Measurements from ENCODE around the gene STYXL2. TPM values are rescaled to one million over a fixed set of nuclear protein-coding genes. Genes with fewer than 3 reads are reported as not detected.

Gene STYXL2
- total and polyA plus RNA-seq, 2 of the 8 experiments (the other 6 are each of a cell fraction or from before 2014, with no cell fraction given): 0.09 to 0.22 TPM

- DNase-seq (ENCODE audit: low read depth in 1 of 2, low spot score in 2 of 2): no peak
- Histone ChIP-seq H3K4ac (replicated peaks; ENCODE audit: insufficient read length, low read depth, low read length) (no peak overlapping the region), H3K9ac (replicated peaks in 1 of 4; ENCODE audit: extremely low read depth in 1 of 4, low read depth in 3 of 4, low read length in 3 of 4) (no peak overlapping the region), H3K79me2 (ENCODE audit: control insufficient read depth in 1 of 2, insufficient read depth in 2 of 2, low read length in 2 of 2) (no peaks in the 10 kb centered on the region), H3K23ac (ENCODE audit: insufficient read length) (no peak overlapping the region), H2BK20ac (ENCODE audit: low read length) (no peak overlapping the region), H4K20me1 (replicated peaks in 1 of 2; ENCODE audit: control insufficient read depth in 1 of 2, insufficient read depth in 2 of 2, low read length in 2 of 2) (no peaks in the 10 kb centered on the region), H3K23me2 (ENCODE audit: low read depth, low read length) (no peaks in the 10 kb centered on the region), H4K91ac (replicated peaks; ENCODE audit: insufficient read length, low read length) (no peak overlapping the region), H2BK5ac (ENCODE audit: low read depth, low read length) (no peak overlapping the region), H3K36me3 (ENCODE audit: control insufficient read depth in 2 of 4, insufficient read depth in 4 of 4, low read length in 3 of 4) (no peaks in the 10 kb centered on the region), H2BK12ac (ENCODE audit: low read depth, low read length) (no peak overlapping the region), H3K4me2 (ENCODE audit: insufficient read depth in 1 of 2, low read depth in 2 of 2, low read length in 2 of 2) (no peak overlapping the region), H2BK15ac (ENCODE audit: low read length) (no peak overlapping the region), H2AFZ (ENCODE audit: low read length) (no peak overlapping the region), H3K79me1 (ENCODE audit: low read depth, low read length) (no peaks in the 10 kb centered on the region), H3K56ac (replicated peaks; ENCODE audit: insufficient read length, low read depth, low read length) (no peak overlapping the region), H3K18ac (ENCODE audit: extremely low read depth, low read length) (no peak overlapping the region), H3K27ac (ENCODE audit: low read depth, low read length) (no peak overlapping the region), H2BK120ac (replicated peaks; ENCODE audit: low read depth, low read length) (no peak overlapping the region), H2AK5ac (ENCODE audit: low read depth, low read length) (no peak overlapping the region), H3K9me3 (ENCODE audit: insufficient read depth in 2 of 2, low read depth in 1 of 2, low read length in 1 of 2) (no peaks in the 10 kb centered on the region), H3K14ac (ENCODE audit: insufficient read length) (no peak overlapping the region), H3K4me3 (ENCODE audit: extremely low read depth in 1 of 4, insufficient read depth in 2 of 4, low read depth in 3 of 4, low read length in 4 of 4) (no peak overlapping the region), H3K4me1 (replicated peaks in 1 of 4; ENCODE audit: control insufficient read depth in 3 of 4, insufficient read depth in 4 of 4, low read length in 3 of 4) (peaks cover 0 to 4% (median 1%) of the 10 kb centered on the region in 4 experiments; a peak in 1 of 7 replicates), H4K8ac (ENCODE audit: extremely low read depth, insufficient read depth, low read length) (no peak overlapping the region), H3K27me3 (replicated peaks in 1 of 4; ENCODE audit: control insufficient read depth in 3 of 4, extremely low read depth in 1 of 4, insufficient read depth in 3 of 4, low read length in 3 of 4) (no peaks in the 10 kb centered on the region), H4K5ac (ENCODE audit: insufficient read length, low read depth, low read length) (no peak overlapping the region)
- 94% methylated on average over 4 of the region's 4 CpGs; no CpG with 5 or more reads in 1 of the 2 experiments for WGBS, 2 experiments (ENCODE audit: extremely low coverage in 1 of 2, insufficient coverage in 1 of 2, insufficient read length in 1 of 2, insufficient replicate concordance in 2 of 2, low coverage in 1 of 2, low lambda C conversion rate in 2 of 2, missing lambda C conversion rate in 1 of 2)
- POLR2A ChIA-PET (ENCODE audit: partially characterized antibody): interaction anchor here (1.5 kb wide), 1 partner anchor 108 kb away, joined by 3 read pairs; no protein-coding TSS in a partner anchor
- FAIRE-seq: no peak
- CTCF ChIA-PET (ENCODE audit: partially characterized antibody): interaction anchor here (1.1 kb wide), 1 partner anchor 10 kb away, joined by 3 read pairs; no protein-coding TSS in a partner anchor
- TF ChIP-seq POU5F1 (IDR thresholded peaks at IDR 0.05; ENCODE audit: low read depth, low read length) (no peak), RBBP5 (IDR thresholded peaks at IDR 0.05; ENCODE audit: borderline replicate concordance, low read depth, low read length) (no peak), TEAD4 (IDR thresholded peaks at IDR 0.05; ENCODE audit: low read depth, low read length) (no peak), GABPA (IDR thresholded peaks at IDR 0.05; ENCODE audit: borderline replicate concordance, insufficient read depth, low read length) (no peak), TBP (IDR thresholded peaks at IDR 0.05; ENCODE audit: low read depth, low read length) (no peak)
Observed at GRCh38 chr1:167111868-167112709, 18.2 kb downstream of the STYXL2 start.
